ENCODE data around the gene BRWD1.

BRWD1 gene

GRCh38 chr21:39313571-39314142, at the start of gene BRWD1:
TSS of gene BRWD1 (minus strand) at chr21:39313632. CDS start at chr21:39313491, 141 bp downstream.
- Histone ChIP-seq H3K36me3 (ENCODE audit: control insufficient read depth in 5 of 5, insufficient read depth in 5 of 5, low read length in 5 of 5) (peaks cover 0 to 1% (median 0%) of the 10 kb centered on the region in 5 donors), H3K4me1 (ENCODE audit: control insufficient read depth in 5 of 5, insufficient read depth in 5 of 5, low read length in 5 of 5) (peaks cover 4 to 18% (median 18%) of the 10 kb centered on the region in 5 donors), H3K9ac (ENCODE audit: low read length in 5 of 5) (peak within 1 kb of the TSS; percentile 48 to 88 (median 83)), H3K4me3 (ENCODE audit: low read depth in 1 of 5, low read length in 5 of 5) (peak within 1 kb of the TSS; percentile 68 to 88 (median 79)), H3K27ac (ENCODE audit: low read depth, low read length) (peak within 1 kb of the TSS; percentile 89), H3K9me3 (ENCODE audit: control insufficient read depth in 5 of 5, low read length in 5 of 5) (no peaks in the 10 kb centered on the region), H3K27me3 (ENCODE audit: control insufficient read depth in 5 of 5, insufficient read depth in 4 of 5, low read length in 5 of 5) (no peaks in the 10 kb centered on the region)

DNA sequence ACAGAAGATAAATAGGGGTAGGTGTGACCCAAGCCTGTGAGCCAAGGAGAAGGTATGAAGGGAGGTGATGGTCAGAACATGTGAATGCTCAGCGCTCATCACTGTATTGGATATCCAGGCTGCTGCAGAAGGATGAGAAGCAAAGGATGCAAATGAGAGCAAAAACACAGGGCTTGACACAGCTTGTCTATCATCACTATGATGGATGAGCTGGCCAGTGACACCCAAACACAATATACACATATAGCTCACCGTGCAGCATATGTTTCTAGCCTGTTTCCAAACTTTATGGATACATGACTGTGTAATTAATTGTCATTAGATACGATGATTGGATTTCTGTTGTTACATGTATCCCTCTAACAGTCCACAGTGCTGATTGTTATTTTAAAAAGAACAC, 49.3 kb upstream of the BRWD1 start:
- Histone ChIP-seq H3K27me3 (ENCODE audit: control insufficient read depth in 5 of 5, insufficient read depth in 4 of 5, low read length in 5 of 5) (peaks cover 0 to 6% (median 0%) of the 10 kb centered on the region in 5 donors), H3K9ac (ENCODE audit: low read length in 5 of 5) (no peak overlapping the region), H3K36me3 (ENCODE audit: control insufficient read depth in 5 of 5, insufficient read depth in 5 of 5, low read length in 5 of 5) (no peaks in the 10 kb centered on the region), H3K27ac (ENCODE audit: low read depth, low read length) (no peak overlapping the region), H3K4me1 (ENCODE audit: control insufficient read depth in 5 of 5, insufficient read depth in 5 of 5, low read length in 5 of 5) (no peaks in the 10 kb centered on the region), H3K9me3 (ENCODE audit: control insufficient read depth in 5 of 5, low read length in 5 of 5) (no peaks in the 10 kb centered on the region), H3K4me3 (ENCODE audit: low read depth in 1 of 5, low read length in 5 of 5) (no peak overlapping the region)

- Histone ChIP-seq H3K36me3 (ENCODE audit: control insufficient read depth in 5 of 5, insufficient read depth in 5 of 5, low read length in 5 of 5) (no peaks in the 10 kb centered on the region), H3K9ac (ENCODE audit: low read length in 5 of 5) (no peak overlapping the region), H3K4me1 (ENCODE audit: control insufficient read depth in 5 of 5, insufficient read depth in 5 of 5, low read length in 5 of 5) (no peaks in the 10 kb centered on the region), H3K27me3 (ENCODE audit: control insufficient read depth in 5 of 5, insufficient read depth in 4 of 5, low read length in 5 of 5) (peaks cover 0 to 3% (median 0%) of the 10 kb centered on the region in 5 donors), H3K4me3 (ENCODE audit: low read depth in 1 of 5, low read length in 5 of 5) (no peak overlapping the region), H3K9me3 (ENCODE audit: control insufficient read depth in 5 of 5, low read length in 5 of 5) (no peaks in the 10 kb centered on the region), H3K27ac (ENCODE audit: low read depth, low read length) (no peak overlapping the region)
Measured at GRCh38 chr21:39359382-39359781, 46.0 kb upstream of the BRWD1 start.

DNA sequence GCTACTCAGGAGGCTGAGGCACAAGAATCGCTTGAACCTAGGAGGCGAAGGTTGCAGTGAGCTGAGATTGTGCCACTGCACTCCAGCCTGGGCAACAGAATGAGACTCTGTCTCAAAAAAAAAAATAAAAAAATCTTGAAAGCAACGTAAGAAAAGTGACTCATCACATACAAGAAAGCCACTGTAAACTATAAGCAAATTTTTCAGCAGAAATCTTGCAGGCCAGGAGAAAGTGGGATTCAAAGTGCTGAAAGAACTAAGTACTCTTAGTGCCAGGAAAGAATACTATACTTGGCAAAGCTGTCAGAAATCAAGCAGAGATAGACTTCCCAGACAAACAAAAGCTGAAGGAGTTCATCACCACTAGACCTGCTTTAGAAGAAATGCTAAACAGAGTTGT, 39.9 kb upstream of the BRWD1 start:
- H3K4me3 ChIP-seq (ENCODE audit: low read depth in 1 of 5, low read length in 5 of 5), result no peak overlapping the region
- peaks cover 3 to 11% (median 8%) of the 10 kb centered on the region in 5 donors for H3K4me1 ChIP-seq (ENCODE audit: control insufficient read depth in 5 of 5, insufficient read depth in 5 of 5, low read length in 5 of 5)
- H3K9ac ChIP-seq (ENCODE audit: low read length in 5 of 5), result no peak overlapping the region
- H3K36me3 ChIP-seq (ENCODE audit: control insufficient read depth in 5 of 5, insufficient read depth in 5 of 5, low read length in 5 of 5), result no peaks in the 10 kb centered on the region
- H3K27me3 ChIP-seq (ENCODE audit: control insufficient read depth in 5 of 5, insufficient read depth in 4 of 5, low read length in 5 of 5), result peaks cover 0 to 2% (median 0%) of the 10 kb centered on the region in 5 donors
- no peak overlapping the region for H3K27ac ChIP-seq (ENCODE audit: low read depth, low read length)
- H3K9me3 ChIP-seq (ENCODE audit: control insufficient read depth in 5 of 5, low read length in 5 of 5), result no peaks in the 10 kb centered on the region

- H3K27ac ChIP-seq (ENCODE audit: low read depth, low read length), result no peak overlapping the region
- H3K4me3 ChIP-seq (ENCODE audit: low read depth in 1 of 5, low read length in 5 of 5), result peak overlapping the region; percentile 82 to 88 (median 84)
- H3K27me3 ChIP-seq (ENCODE audit: control insufficient read depth in 5 of 5, insufficient read depth in 4 of 5, low read length in 5 of 5), result peaks cover 0 to 2% (median 0%) of the 10 kb centered on the region in 5 donors
- H3K36me3 ChIP-seq (ENCODE audit: control insufficient read depth in 5 of 5, insufficient read depth in 5 of 5, low read length in 5 of 5), result no peaks in the 10 kb centered on the region
- no peaks in the 10 kb centered on the region for H3K9me3 ChIP-seq (ENCODE audit: control insufficient read depth in 5 of 5, low read length in 5 of 5)
- H3K4me1 ChIP-seq (ENCODE audit: control insufficient read depth in 5 of 5, insufficient read depth in 5 of 5, low read length in 5 of 5), result peaks cover 5 to 26% (median 18%) of the 10 kb centered on the region in 5 donors
- peak overlapping the region in 2 of 5 donors; percentile 40 to 84 for H3K9ac ChIP-seq (ENCODE audit: low read length in 5 of 5)
Measured at GRCh38 chr21:39350094-39351005, 36.9 kb upstream of the BRWD1 start.

- peak overlapping the region; percentile 40 to 84 (median 59) for H3K9ac ChIP-seq (ENCODE audit: low read length in 5 of 5)
Measured at GRCh38 chr21:39349211-39350093, 36.0 kb upstream of the BRWD1 start.

DNA sequence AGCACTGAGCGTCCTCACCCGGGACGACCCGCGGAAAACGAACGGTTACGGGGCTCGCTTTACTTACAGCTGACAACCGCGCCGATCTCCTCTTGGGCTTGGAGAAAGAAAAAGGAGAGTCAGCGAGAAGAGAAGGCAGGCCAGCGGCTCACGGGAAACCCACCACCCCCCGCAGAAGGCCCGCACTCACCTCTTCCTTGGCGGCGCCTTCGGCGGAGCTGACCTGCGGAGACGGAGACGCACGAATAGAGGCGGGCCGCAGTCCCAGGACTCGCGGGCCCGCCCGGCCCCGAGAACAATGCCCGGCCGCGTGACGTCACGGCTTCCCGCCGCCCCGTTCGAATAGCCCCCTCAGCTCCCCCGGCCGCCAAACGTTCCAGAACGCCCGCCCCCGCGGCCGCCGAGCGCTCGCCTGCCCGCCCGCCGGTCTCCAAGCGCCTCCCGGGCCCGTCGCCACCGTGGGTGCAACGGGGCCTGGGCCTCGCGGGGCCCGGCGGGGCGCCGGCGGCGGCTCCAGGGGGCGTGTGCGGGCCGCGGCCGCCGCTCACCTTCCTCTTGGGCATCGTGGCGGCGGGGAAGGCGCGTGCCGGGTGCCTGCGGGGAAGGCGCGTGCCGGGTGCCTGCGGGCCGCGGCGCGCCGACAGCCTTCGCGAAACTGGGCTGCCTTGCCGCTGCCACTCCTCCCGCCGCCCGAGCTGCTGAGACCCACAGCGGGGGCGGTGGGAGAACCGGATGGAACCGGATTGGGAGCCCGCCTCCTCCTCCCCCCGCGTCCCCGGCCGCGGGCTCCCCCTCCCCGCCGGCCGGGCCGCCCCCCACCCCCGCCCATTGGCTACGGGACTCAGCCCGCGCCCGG, 35.2 kb upstream of the BRWD1 start, which contains the start of gene HMGN1:
TSS of gene HMGN1 (minus strand) at position 734 of the 856 bp plus-strand sequence. CDS start at position 563, 171 bp downstream.
- Histone ChIP-seq H3K27ac (ENCODE audit: low read depth, low read length) (peak within 1 kb of the TSS; percentile 68), H3K36me3 (ENCODE audit: control insufficient read depth in 5 of 5, insufficient read depth in 5 of 5, low read length in 5 of 5) (peaks cover 2 to 6% (median 3%) of the 10 kb centered on the region in 5 donors), H3K4me1 (ENCODE audit: control insufficient read depth in 5 of 5, insufficient read depth in 5 of 5, low read length in 5 of 5) (peaks cover 5 to 26% (median 18%) of the 10 kb centered on the region in 5 donors), H3K27me3 (ENCODE audit: control insufficient read depth in 5 of 5, insufficient read depth in 4 of 5, low read length in 5 of 5) (peaks cover 0 to 2% (median 0%) of the 10 kb centered on the region in 5 donors), H3K4me3 (ENCODE audit: low read depth in 1 of 5, low read length in 5 of 5) (peak within 1 kb of the TSS; percentile 84 to 98 (median 87)), H3K9ac (ENCODE audit: low read length in 5 of 5) (peak within 1 kb of the TSS; percentile 56 to 89 (median 86)), H3K9me3 (ENCODE audit: control insufficient read depth in 5 of 5, low read length in 5 of 5) (no peaks in the 10 kb centered on the region)

More at GRCh38 chr21:39349211-39350093, 36.0 kb upstream of the BRWD1 start:
- peak overlapping the region; percentile 62 for H3K27ac ChIP-seq (ENCODE audit: low read depth, low read length)
- peaks cover 0 to 2% (median 0%) of the 10 kb centered on the region in 5 donors for H3K27me3 ChIP-seq (ENCODE audit: control insufficient read depth in 5 of 5, insufficient read depth in 4 of 5, low read length in 5 of 5)
- peak overlapping the region; percentile 82 to 88 (median 84) for H3K4me3 ChIP-seq (ENCODE audit: low read depth in 1 of 5, low read length in 5 of 5)
- no peaks in the 10 kb centered on the region for H3K9me3 ChIP-seq (ENCODE audit: control insufficient read depth in 5 of 5, low read length in 5 of 5)
- H3K4me1 ChIP-seq (ENCODE audit: control insufficient read depth in 5 of 5, insufficient read depth in 5 of 5, low read length in 5 of 5), result peaks cover 5 to 26% (median 18%) of the 10 kb centered on the region in 5 donors
- H3K36me3 ChIP-seq (ENCODE audit: control insufficient read depth in 5 of 5, insufficient read depth in 5 of 5, low read length in 5 of 5), result peaks cover 0 to 2% (median 0%) of the 10 kb centered on the region in 5 donors

DNA sequence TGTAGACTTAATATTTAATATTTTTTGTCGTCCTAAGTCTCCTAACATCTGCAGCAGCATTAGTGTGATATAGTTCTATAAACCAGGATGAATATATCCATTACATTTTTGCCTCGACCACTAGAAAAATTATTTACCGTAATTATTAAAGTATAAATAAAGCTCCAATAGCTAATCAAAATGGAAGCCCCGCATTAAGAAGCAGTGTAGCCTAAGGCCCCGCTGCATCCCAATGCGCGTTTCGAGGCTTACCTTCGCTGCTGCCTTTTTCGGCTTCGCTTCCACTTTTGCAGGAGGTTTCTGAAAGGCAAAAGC, 34.6 kb upstream of the BRWD1 start:
- peaks cover 5 to 26% (median 18%) of the 10 kb centered on the region in 5 donors for H3K4me1 ChIP-seq (ENCODE audit: control insufficient read depth in 5 of 5, insufficient read depth in 5 of 5, low read length in 5 of 5)
- peak overlapping the region; percentile 68 for H3K27ac ChIP-seq (ENCODE audit: low read depth, low read length)
- peaks cover 0 to 2% (median 0%) of the 10 kb centered on the region in 5 donors for H3K27me3 ChIP-seq (ENCODE audit: control insufficient read depth in 5 of 5, insufficient read depth in 4 of 5, low read length in 5 of 5)
- peak overlapping the region; percentile 71 to 98 (median 79) for H3K4me3 ChIP-seq (ENCODE audit: low read depth in 1 of 5, low read length in 5 of 5)
- peaks cover 7 to 11% (median 9%) of the 10 kb centered on the region in 5 donors for H3K36me3 ChIP-seq (ENCODE audit: control insufficient read depth in 5 of 5, insufficient read depth in 5 of 5, low read length in 5 of 5)
- peak overlapping the region; percentile 3 to 89 (median 86) for H3K9ac ChIP-seq (ENCODE audit: low read length in 5 of 5)
- H3K9me3 ChIP-seq (ENCODE audit: control insufficient read depth in 5 of 5, low read length in 5 of 5), result no peaks in the 10 kb centered on the region

All from subcutaneous abdominal adipose tissue (tissue), 5 donors.